Stimulated activated naive B cell treated with anti-CD40 and anti-IgM and Interleukin-4, amounts not matched to agents 10 μg/mL and 1 μg/mL and 100 μg/mL, for 72 hours (primary cell): ENCODE data around the gene RNF44.
"Not testable (repeated sequence)": the region's sequence is repeated elsewhere in the genome, so short reads cannot be mapped to it uniquely, and the experiment has no call there.

ENCODE experiments used
- ATAC-seq, 2 donors: fragments of 150-1000 bp; cut with Tn5 transposase; replicated peaks; 2 replicates each; pipeline ENCODE4 v1.10.0; 2021; ENCODE audit warnings: moderate library complexity in 1 of 2
- DNase-seq: peaks from one replicate; pipeline ENCODE4 v3.0.0; 2021
- H3K27ac Mint-ChIP-seq: one replicate; pipeline ENCODE4 v1.8.0; 2022; ENCODE audit warnings: mild to moderate bottlenecking, mixed read lengths
- H3K27me3 Mint-ChIP-seq, 2 donors: one replicate each; pipeline ENCODE4 v1.8.0; 2022; ENCODE audit warnings: mixed read lengths in 2 of 2
- H3K36me3 Mint-ChIP-seq, 2 donors: one replicate each; pipeline ENCODE4 v1.8.0; 2022; ENCODE audit warnings: mixed read lengths in 2 of 2, mild to moderate bottlenecking in 1 of 2
- H3K4me1 Mint-ChIP-seq, 2 donors: one replicate each; pipeline ENCODE4 v1.8.0; 2022; ENCODE audit warnings: mixed read lengths in 2 of 2, mild to moderate bottlenecking in 1 of 2
- H3K4me3 Mint-ChIP-seq, 2 donors: one replicate each; pipeline ENCODE4 v1.8.0; 2022; ENCODE audit warnings: mild to moderate bottlenecking in 2 of 2, mixed read lengths in 2 of 2, moderate library complexity in 1 of 2
- H3K9me3 Mint-ChIP-seq, 2 donors: one replicate each; pipeline ENCODE4 v1.8.0; 2022; ENCODE audit warnings: mixed read lengths in 2 of 2, mild to moderate bottlenecking in 1 of 2

The RNF44 gene

DNA sequence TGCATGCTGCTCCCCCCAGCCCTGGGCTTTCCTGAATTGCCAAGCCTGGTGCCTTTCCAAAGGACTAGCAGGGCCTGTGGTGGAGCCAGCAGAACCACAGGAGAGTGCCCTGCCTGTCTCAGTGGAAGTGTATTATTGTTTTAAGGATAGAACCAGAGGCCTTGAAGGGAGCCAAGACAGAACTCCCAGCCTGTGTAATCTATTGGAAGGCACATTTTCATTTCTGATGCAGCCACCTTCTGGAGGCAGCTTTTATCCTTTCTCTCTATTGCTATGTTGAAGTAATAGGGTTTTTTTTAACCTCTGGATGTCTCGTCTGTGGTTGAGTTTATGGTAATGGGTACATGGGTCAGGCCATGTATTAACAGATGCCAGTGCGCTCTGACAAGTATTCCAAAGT is 29.3 kb downstream of the RNF44 start:
- peaks cover 1 to 3% of the 10 kb centered on the region in 2 donors for H3K4me1 Mint-ChIP-seq
- peaks cover 48 to 67% of the 10 kb centered on the region in 2 donors for H3K36me3 Mint-ChIP-seq
- no peak overlapping the region for H3K4me3 Mint-ChIP-seq
- ATAC-seq (no peak), DNase-seq (no peak)
- no peaks in the 10 kb centered on the region for H3K27me3 Mint-ChIP-seq
- no peaks in the 10 kb centered on the region for H3K9me3 Mint-ChIP-seq
- H3K27ac Mint-ChIP-seq: no peak overlapping the region

DNA sequence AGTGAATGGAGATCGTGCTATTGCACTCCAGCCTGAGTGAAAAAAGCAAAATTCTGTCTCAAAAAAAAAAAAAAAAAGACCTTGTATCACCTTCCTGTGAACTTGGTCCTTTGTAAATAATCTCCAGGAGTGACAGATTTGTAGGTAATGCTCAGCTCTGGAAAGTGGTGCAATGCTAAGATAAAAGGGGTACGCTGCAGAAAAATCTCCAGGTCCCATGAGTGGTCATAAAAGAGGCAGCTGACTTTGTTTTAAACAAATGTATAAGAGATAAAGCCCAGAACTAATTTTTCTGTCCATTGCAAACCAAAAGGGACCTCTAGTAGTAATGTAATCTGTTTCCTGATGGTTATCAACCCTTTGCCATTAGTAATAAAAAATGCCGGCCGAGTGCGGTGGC is 33.7 kb downstream of the RNF44 start:
- H3K36me3 Mint-ChIP-seq: peaks cover 59 to 65% of the 10 kb centered on the region in 2 donors
- H3K4me3 Mint-ChIP-seq: no peak overlapping the region
- ATAC-seq (no peak), DNase-seq (no peak)
- H3K4me1 Mint-ChIP-seq: peaks cover 0 to 1% of the 10 kb centered on the region in 2 donors
- no peaks in the 10 kb centered on the region for H3K9me3 Mint-ChIP-seq
- no peak overlapping the region for H3K27ac Mint-ChIP-seq
- no peaks in the 10 kb centered on the region for H3K27me3 Mint-ChIP-seq

DNA sequence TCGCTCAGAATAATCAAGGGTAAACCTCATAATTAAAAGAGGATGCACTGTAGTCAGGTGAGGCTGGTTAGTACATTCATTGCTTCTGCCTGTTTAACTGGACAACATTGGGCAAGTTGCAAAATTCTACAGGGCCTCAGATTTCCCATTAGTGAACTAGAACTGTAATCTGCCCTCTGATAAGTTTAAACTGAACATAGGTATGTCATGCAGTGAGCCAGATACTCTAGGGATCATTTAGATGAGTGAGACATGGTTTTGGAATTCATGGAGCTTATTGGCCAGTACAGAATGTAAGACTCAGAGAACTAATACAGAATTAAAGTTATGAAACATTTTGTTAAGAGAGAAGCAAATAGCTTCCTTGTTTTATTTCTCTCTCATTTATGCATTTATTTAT is 35.9 kb downstream of the RNF44 start:
- H3K9me3 Mint-ChIP-seq: no peaks in the 10 kb centered on the region
- peaks cover 0 to 1% of the 10 kb centered on the region in 2 donors for H3K4me1 Mint-ChIP-seq
- no peak overlapping the region for H3K4me3 Mint-ChIP-seq
- no peak overlapping the region for H3K27ac Mint-ChIP-seq
- ATAC-seq (no peak), DNase-seq (no peak)
- H3K36me3 Mint-ChIP-seq: peaks cover 50 to 54% of the 10 kb centered on the region in 2 donors
- no peaks in the 10 kb centered on the region for H3K27me3 Mint-ChIP-seq

DNA sequence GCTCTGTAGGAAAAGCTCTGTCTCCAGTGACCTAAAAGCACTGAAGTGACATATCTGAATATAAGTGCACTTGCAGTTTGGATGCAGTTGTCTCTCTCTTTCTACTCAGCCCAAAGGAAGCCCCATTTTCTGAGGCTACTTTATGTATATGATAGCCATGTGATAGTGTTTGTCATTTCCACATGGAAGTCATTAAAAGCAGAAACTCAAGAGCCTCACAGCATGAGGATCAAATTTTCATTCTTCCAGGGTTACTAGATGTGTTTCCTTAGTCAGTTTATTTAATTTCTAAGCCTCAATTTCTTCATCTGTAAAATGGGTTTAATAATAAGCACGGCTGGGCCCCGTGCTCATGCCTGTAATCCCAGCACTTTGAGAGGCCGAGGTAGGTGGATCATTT is 36.7 kb downstream of the RNF44 start:
- Mint-ChIP-seq H3K27me3 (no peaks in the 10 kb centered on the region), H3K27ac (no peak overlapping the region), H3K36me3 (peaks cover 50 to 53% of the 10 kb centered on the region in 2 donors), H3K4me1 (peaks cover 0 to 1% of the 10 kb centered on the region in 2 donors), H3K9me3 (no peaks in the 10 kb centered on the region), H3K4me3 (no peak overlapping the region)
- ATAC-seq (no peak), DNase-seq (no peak)

GRCh38 chr5:176499273-176499672 is 37.9 kb downstream of the RNF44 start:
- H3K4me1 Mint-ChIP-seq: no peaks in the 10 kb centered on the region
- H3K27me3 Mint-ChIP-seq: no peaks in the 10 kb centered on the region
- H3K36me3 Mint-ChIP-seq: peaks cover 41% of the 10 kb centered on the region in 2 donors
- H3K9me3 Mint-ChIP-seq: no peaks in the 10 kb centered on the region
- ATAC-seq: no peak
- no peak for DNase-seq
- no peak overlapping the region for H3K4me3 Mint-ChIP-seq
- no peak overlapping the region for H3K27ac Mint-ChIP-seq

GRCh38 chr5:176497852-176498251 is 39.4 kb downstream of the RNF44 start:
- H3K9me3 Mint-ChIP-seq: no peaks in the 10 kb centered on the region
- ATAC-seq (no peak), DNase-seq (no peak)
- H3K27ac Mint-ChIP-seq: no peak overlapping the region
- peaks cover 32 to 43% of the 10 kb centered on the region in 2 donors for H3K36me3 Mint-ChIP-seq
- H3K27me3 Mint-ChIP-seq: no peaks in the 10 kb centered on the region
- H3K4me1 Mint-ChIP-seq: no peaks in the 10 kb centered on the region
- no peak overlapping the region for H3K4me3 Mint-ChIP-seq

DNA sequence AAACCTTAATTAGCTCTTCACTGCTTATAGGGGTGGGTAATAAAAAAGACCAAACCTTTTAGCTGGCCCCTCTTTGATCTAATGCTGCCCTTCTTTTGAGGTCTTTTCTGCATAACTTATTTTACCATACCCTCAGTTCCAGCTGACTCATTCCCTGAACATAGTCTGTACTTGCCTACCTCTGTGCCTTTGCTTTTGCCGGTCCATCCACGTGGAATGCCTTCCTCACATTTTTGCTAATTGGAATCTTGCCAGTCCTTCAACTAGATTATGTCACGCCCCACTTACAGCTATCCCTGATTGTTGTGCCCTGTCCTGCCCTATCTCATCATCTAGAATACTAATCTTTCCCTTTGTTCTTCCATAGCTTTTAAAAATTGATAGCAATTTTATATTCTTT is 44.8 kb downstream of the RNF44 start:
- Mint-ChIP-seq H3K9me3 (no peaks in the 10 kb centered on the region), H3K4me3 (no peak overlapping the region), H3K4me1 (peaks cover 0 to 5% of the 10 kb centered on the region in 2 donors), H3K27me3 (no peaks in the 10 kb centered on the region), H3K27ac (peak overlapping the region; percentile 21), H3K36me3 (peaks cover 23 to 42% of the 10 kb centered on the region in 2 donors)
- no peak for ATAC-seq
- DNase-seq: no peak

DNA sequence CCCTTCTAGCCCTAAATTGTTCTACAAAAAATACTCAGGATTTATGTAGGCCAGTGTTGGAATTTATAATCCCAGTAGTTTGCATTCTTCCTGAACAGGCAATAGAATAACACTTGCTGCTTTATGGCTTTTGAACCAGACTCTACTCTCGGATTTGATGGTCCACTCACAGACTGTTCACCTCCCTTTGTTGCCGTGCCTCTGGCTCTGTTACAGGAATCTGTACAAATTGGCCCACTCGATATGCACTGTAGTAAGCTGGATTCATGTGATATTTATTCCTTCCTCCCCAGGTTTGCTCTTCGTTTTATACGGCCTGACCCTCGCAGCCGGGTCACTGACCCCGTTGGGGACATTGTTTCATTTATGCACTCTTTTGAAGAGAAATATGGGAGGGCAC is 45.3 kb downstream of the RNF44 start:
- H3K27ac Mint-ChIP-seq: no peak overlapping the region
- H3K4me1 Mint-ChIP-seq: peaks cover 2 to 5% of the 10 kb centered on the region in 2 donors
- H3K9me3 Mint-ChIP-seq: no peaks in the 10 kb centered on the region
- DNase-seq (no peak), ATAC-seq (no peak)
- H3K36me3 Mint-ChIP-seq: peaks cover 24 to 45% of the 10 kb centered on the region in 2 donors
- no peaks in the 10 kb centered on the region for H3K27me3 Mint-ChIP-seq
- no peak overlapping the region for H3K4me3 Mint-ChIP-seq

DNA sequence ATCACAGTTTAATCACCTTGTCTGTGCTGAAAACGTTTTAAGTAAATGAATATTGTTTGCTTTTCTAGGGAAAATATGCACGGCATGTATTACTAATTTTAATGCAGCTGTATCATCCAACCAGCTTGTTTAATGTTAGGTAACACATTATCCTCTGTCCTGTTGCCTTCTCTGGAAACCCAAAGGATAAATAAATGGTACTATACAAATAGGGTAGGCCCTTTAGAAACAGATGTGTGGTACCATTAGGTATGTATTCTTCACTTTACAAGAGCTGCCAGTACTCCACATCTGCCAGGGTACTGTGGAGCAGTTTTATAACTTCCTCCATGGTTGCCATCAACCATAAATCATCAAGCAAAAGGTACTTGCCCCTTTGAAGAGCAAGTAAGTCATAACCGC is 46.1 kb downstream of the RNF44 start:
- no peak overlapping the region for H3K4me3 Mint-ChIP-seq
- peaks cover 6 to 8% of the 10 kb centered on the region in 2 donors for H3K4me1 Mint-ChIP-seq
- no peaks in the 10 kb centered on the region for H3K9me3 Mint-ChIP-seq
- ATAC-seq (no peak), DNase-seq (no peak)
- H3K27me3 Mint-ChIP-seq: no peaks in the 10 kb centered on the region
- H3K36me3 Mint-ChIP-seq: peaks cover 28 to 50% of the 10 kb centered on the region in 2 donors
- no peak overlapping the region for H3K27ac Mint-ChIP-seq

DNA sequence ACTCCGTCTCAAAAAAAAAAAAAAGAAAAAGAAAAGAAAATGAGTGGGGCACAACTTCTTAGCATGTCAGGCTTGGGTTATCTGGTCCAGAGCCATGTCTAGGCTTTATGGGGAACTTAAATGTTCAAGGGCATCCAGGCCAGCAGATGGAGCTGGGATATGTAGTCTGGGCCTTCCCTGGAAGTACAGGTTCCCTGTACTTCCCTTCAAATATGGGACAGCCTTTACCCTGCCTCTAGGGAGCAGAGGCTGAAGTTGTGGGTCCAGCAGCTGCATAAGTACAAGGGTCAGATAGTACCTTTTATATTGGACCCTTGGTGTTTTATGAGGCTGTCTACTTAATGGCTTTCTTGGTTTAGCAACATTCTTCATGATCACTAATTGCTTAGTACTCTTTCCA is 46.9 kb downstream of the RNF44 start:
- Mint-ChIP-seq H3K4me1 (peaks cover 6 to 10% of the 10 kb centered on the region in 2 donors), H3K4me3 (no peak overlapping the region), H3K27me3 (no peaks in the 10 kb centered on the region), H3K27ac (no peak overlapping the region), H3K36me3 (peaks cover 23 to 49% of the 10 kb centered on the region in 2 donors), H3K9me3 (no peaks in the 10 kb centered on the region)
- no peak for DNase-seq
- no peak for ATAC-seq

DNA sequence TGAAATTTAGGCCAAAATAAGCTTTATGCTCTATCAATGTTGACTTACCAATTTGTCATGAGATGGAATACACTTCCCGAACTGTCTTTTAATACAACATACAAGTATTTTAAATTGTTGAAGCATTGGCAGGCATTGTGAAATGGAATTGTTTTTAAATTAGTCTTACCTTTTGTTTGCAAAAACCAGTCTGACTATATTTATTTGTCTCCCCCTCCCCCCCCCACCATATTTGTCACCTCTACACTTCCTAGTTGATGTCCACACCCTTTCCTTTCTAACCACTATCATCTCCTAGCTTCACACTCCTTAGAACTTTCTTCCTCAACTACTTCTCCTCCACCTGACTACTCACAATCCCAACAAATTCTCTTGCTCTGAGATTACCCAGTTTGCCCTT is 48.1 kb downstream of the RNF44 start:
- Mint-ChIP-seq H3K36me3 (peaks cover 25 to 53% of the 10 kb centered on the region in 2 donors), H3K9me3 (no peaks in the 10 kb centered on the region), H3K27me3 (no peaks in the 10 kb centered on the region), H3K4me1 (peaks cover 10 to 13% of the 10 kb centered on the region in 2 donors), H3K4me3 (no peak overlapping the region), H3K27ac (no peak overlapping the region)
- DNase-seq: no peak
- no peak for ATAC-seq

GRCh38 chr5:176487160-176487559 is 50.0 kb downstream of the RNF44 start:
- H3K4me1 Mint-ChIP-seq: peaks cover 13 to 17% of the 10 kb centered on the region in 2 donors
- H3K9me3 Mint-ChIP-seq, H3K4me3 Mint-ChIP-seq, DNase-seq, H3K27ac Mint-ChIP-seq, H3K27me3 Mint-ChIP-seq, ATAC-seq: not testable (repeated sequence)
- peaks cover 18 to 47% of the 10 kb centered on the region in 2 donors for H3K36me3 Mint-ChIP-seq

GRCh38 chr5:176486189-176486757 is 50.9 kb downstream of the RNF44 start:
- DNase-seq (no peak), ATAC-seq (no peak)
- H3K4me3 Mint-ChIP-seq: no peak overlapping the region
- H3K27me3 Mint-ChIP-seq: no peaks in the 10 kb centered on the region
- H3K4me1 Mint-ChIP-seq: peaks cover 13 to 17% of the 10 kb centered on the region in 2 donors
- no peak overlapping the region for H3K27ac Mint-ChIP-seq
- no peaks in the 10 kb centered on the region for H3K9me3 Mint-ChIP-seq
- H3K36me3 Mint-ChIP-seq: peaks cover 16 to 50% of the 10 kb centered on the region in 2 donors

DNA sequence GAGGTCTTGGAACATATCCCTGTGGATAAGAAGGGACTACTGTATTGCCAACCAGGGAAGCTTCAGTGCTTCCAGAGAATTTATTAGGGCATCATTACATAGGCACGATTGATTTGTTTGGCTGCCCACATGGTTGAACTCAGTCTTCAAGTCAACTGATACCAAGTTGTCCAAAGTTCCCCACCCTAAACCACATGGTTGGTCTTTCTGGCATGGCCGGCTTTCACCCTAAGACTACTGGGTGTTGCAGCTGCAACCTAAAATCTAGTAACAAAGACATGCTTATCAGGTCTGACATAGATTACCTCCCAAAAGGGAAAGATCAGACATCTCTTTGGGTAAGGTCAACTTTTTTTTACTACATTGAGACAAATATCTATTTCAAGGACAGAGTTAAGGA is 52.0 kb downstream of the RNF44 start:
- ATAC-seq: no peak
- Mint-ChIP-seq H3K4me1 (peaks cover 13 to 17% of the 10 kb centered on the region in 2 donors), H3K27me3 (no peaks in the 10 kb centered on the region), H3K9me3 (no peaks in the 10 kb centered on the region), H3K36me3 (peaks cover 16 to 50% of the 10 kb centered on the region in 2 donors), H3K4me3 (no peak overlapping the region), H3K27ac (no peak overlapping the region)
- DNase-seq: no peak

DNA sequence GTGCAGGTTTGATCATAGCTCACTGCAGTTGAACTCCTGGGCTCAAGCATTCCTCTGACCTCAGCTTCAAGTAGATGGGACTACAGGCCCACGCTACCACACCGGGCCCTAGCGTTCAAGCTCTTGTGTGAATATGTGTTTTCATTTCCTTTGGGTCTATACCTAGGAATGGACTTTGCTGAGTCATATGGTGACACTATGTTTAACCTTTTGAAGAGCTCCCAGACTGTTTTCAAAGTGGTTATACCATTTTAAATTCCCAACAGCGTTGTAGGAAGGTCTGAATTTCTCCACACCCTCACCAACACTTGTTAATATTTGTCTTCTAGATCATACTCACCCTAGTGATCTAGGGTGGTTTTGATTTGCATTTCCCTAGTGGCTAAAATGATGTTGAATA is 55.5 kb downstream of the RNF44 start:
- H3K9me3 Mint-ChIP-seq: no peaks in the 10 kb centered on the region
- no peak overlapping the region for H3K27ac Mint-ChIP-seq
- DNase-seq (no peak), ATAC-seq (peak; percentile 48 to 54)
- no peaks in the 10 kb centered on the region for H3K27me3 Mint-ChIP-seq
- peaks cover 19 to 44% of the 10 kb centered on the region in 2 donors for H3K36me3 Mint-ChIP-seq
- no peak overlapping the region for H3K4me3 Mint-ChIP-seq
- H3K4me1 Mint-ChIP-seq: peaks cover 8 to 13% of the 10 kb centered on the region in 2 donors
